GM18868 (cell line): ENCODE results near the gene ITPR2.

Experiments
- ATAC-seq: cut with Tn5 transposase; IDR thresholded peaks from one replicate; pipeline ENCODE4 v1.9.1; 2021; ENCODE audit warnings: mild to moderate bottlenecking, moderate library complexity; ENCODE audit not compliant: unreplicated experiment

Gene ITPR2

DNA sequence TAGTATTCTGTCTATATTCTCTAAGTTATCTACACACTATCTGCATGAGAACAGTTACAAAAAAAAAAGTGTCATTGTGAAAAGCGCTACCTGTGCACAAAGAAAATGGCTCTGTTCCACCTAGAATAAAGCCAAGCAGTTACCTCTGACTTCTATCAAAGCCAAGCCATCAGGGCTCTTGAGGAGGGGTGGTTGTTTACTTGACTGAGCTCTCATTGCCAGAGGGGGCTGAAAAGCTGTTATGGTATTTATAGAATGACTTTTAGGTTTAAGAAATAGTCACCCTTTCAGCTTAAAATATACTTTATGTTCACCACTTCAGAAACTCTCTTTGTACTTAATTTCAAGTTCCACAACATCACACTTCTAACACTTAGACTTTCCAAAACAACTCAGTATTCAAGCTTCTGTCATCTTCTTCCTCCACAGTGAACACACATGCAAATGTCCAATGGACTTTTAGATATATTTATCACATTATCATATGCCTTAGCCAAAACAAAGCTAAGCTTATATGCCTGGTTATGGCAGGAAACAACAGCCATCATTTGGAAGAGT is 7.5 kb downstream of the ITPR2 start:
- ATAC-seq = no peak

DNA sequence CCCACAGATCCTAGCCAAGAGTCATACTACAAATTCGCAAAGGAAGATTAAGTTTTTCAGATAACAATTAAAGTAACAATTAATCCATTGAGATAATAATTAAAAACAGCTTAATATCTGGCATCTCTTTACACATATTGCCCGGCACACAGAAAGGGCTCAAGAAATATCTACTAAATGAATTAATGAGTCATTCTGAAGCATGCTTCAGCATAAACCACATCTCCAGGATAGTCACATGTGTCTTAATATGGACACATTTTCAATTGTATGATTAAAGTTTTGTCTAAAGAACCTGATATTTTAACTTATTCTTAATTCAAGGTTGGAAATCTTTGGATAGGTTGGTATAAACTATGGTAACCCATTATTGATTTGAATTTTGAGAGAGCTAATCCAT is 9.6 kb downstream of the ITPR2 start:
- no peak for ATAC-seq

DNA sequence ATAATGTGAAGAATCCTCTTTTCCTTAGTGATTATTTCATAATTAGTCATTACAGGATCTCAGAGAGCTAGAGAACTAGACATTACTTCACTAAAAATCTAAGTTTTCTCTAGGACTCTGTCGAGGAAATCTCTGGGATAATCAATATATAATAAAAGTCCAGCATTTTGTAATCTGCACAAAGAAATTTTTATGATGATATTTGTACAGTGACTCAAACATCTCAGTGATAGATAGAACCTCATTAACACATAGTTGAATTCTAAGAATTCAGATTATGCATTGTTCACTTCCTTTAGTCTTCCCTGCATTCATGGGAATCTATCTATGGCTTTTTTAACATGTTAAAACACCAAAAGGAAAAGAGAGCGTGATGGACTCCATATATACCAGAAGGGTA is 11.0 kb downstream of the ITPR2 start:
- no peak for ATAC-seq

DNA sequence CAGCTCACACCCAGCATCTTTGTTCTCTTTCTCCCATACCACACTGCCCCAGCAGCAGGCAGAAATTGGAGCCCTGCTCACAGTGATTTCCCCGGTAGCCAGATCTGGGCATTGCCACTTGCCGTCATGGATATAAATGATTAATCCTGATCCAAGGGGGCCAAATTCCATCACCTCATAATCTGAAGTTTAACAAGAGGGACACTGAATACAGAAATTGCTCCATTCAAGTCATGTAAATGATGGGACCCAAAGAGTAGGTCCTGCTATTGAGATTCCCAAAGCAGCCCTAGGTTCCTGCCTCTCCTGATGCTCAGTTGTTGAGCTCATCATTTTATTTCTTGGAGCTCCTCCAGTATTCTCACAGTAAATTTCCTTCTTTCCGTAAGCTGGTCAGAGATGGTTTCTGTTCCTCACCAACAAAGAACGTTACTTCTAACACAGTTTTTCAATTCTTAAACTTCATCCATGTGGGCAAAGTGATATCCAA is 11.7 kb downstream of the ITPR2 start:
- no peak for ATAC-seq

DNA sequence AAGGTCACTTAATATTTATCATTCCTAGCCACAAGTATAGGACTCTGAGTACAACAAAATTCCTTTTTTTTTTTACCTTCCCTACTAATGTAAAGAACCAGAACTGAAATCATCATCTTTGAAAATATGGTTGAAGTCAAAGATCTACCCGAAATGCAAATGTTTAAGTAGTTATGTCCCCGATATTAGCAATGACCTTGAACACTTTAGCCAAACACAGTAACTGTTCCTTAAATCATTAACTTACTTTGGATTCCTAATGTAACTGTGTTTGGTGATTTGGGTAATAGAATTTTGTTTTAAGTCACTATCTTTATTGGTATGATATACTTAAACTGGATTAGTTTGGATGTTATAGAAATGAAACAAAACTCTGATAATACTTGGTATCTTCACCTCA is 14.4 kb downstream of the ITPR2 start:
- no peak for ATAC-seq

DNA sequence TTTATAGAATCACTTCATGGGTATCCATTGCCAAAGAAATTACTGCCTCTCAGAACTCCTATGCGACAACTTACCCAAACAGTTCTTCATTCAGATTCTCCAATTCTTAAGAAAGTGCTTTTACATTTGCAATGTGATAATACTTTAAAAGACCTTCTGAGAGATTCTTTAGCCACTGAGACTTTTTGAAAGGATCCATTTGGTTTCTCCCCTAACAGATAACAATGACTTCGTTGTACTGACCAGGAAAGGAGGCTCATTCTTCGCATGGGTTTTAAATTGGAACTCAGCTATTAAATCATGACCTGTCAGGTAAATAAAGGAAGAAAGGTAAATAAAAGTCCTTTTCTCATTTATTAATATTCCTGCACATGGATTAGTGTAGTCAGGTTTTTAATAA is 14.8 kb downstream of the ITPR2 start:
- ATAC-seq = no peak

DNA sequence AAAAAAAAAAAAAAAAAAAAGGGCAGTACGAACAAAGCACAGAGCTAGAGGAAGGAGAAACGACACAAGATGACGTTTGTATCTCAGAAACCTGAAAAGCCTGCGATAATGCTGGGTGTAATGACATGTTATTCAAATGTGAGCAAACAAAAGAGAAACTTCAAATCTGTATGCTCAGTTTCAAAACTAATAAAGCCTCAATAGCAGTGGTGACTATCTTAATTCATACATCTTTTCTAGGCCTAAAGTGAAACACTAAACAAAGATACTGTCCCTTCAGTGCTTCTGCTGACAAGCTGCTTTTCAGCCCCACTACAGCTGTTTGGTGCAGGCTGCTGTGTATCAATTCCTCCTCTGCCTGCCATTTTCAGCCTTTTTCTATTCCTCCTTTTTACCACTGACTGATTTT is 15.8 kb downstream of the ITPR2 start:
- peak; percentile 87 for ATAC-seq

DNA sequence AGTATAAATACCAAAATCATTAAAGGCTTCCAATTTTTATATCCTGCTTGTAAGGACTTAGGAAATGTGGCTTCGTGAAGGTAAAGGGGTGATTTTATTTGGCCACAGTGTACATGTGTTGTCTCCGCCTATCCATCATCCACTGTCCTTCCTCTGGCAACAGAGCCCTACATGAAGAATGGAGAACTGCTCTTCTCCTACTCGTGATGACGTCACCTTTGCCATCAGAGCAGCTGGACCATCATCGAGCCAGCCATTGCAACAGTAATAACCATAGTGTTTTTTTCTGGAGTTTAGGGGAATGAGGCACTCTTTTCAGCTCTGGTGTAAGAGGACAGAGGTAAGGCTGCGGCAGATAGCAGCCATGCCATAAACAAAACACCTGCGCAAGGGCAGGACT is 19.2 kb downstream of the ITPR2 start:
- no peak for ATAC-seq

DNA sequence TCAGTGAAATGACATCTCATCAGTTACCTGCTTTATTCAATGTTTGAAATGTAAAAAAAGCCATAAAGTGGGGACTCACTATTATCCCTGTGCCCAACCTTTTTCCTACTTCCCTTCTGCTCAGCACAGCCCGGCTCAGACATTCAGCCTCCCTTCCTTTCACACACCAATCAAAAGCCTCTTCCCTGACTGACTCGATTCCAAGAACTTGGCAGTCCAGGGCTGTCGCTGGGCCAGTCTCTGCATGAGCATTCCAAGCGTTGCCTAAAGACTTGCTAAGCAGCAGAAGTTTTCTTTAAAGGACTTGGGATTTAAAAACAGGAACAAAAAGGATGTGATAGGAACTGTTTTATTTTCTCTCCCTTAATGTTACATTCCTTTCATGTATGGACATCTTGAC is 22.7 kb downstream of the ITPR2 start:
- ATAC-seq = no peak

DNA sequence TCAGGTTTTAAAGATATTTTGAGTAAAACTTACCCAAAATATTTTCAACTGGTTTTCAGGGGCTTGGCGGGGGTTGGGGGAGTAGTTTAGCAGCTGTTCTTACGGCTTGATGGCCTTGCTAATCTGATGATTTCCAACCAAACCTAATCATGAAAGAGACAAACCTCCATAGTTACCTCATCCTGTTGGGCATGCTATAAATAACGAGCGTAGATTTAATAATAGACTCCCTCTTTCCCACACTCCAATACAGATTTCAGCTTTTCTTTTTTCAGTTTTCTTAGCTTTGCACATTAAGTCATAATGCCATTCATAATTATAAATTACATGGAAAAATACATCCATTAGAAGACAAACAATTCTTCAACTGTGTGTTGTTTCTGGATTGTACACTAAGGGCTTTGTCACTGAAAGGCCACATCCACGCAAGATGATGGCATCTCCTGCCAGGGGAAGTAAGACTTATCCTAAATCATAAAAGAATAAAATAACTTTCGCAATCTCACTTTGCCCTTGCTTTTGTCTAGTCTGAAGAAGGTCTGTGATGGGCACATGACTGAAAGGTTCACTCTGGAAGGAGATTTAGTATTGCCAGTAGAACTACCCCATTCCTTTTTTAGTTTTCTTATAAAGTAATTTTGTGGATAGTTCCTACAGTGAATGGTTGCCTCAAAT is 23.2 kb downstream of the ITPR2 start:
- ATAC-seq = no peak

DNA sequence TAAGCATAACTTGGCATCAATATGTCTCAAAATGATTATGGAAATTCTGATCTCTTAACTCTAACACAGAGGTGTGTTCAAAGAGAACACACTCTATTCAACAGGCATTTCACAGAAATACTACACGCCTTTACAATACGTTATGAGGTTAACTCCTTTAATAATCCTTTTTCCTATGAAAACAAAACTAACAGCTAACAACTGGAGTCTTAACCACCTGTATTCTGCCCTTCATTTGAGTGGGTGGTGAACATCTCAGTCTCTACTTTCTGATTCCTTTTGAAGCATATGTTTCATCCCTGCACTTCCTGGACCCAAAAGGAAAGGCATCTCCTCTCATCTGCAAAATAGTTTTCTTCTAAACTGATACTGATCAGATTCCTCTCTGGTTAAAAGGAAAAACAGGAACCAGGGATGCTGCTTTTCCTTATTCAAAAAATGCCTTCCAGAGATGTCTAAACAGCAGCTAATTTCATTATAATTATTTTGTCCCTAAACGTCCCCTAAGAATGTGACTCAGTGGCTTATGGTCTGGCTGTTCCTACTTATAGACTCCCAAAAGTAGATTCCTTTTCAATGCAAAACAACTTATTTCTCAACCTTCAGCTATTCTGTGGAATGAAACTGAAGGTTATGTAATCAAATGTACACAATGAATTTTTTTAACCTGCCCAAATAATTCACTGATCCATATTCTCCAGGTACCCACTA is 24.1 kb downstream of the ITPR2 start:
- no peak for ATAC-seq

DNA sequence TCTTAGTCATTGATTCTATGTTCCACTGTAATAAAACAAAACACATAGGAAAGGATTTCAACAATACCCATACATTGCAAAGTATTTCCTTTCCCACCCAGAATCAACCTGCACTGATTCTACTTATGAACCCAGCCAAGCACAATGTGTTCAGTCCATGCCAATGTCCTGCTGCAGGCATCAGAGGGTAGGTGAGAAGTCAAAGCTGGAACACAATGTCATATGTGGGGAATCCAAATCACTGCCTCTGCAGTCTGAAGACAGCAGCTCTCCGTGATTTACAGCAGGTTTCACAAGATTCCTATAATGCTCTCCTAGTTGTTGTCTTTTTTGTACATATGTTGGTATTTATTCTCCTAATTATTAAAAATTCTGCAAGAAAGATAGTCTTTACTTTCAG is 25.7 kb downstream of the ITPR2 start:
- ATAC-seq = no peak

DNA sequence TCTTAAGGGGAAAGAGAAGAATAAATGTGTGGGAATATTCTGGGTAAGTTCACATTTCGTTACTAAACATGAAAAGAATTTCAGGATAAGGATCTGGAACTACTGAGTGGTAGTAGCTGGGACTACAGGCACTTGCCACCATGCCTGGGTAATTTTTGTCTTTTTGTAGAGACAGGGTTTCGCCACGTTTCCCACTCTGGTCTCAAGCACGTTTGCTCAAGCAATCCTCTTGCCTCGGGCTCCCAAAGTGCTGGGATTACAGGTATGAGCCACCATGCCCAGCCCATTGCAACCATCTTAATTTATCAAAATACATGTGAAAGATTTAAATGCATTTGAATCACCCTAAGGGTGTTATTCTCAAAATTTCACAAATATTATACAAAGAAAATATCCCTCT is 26.4 kb downstream of the ITPR2 start:
- no peak for ATAC-seq

DNA sequence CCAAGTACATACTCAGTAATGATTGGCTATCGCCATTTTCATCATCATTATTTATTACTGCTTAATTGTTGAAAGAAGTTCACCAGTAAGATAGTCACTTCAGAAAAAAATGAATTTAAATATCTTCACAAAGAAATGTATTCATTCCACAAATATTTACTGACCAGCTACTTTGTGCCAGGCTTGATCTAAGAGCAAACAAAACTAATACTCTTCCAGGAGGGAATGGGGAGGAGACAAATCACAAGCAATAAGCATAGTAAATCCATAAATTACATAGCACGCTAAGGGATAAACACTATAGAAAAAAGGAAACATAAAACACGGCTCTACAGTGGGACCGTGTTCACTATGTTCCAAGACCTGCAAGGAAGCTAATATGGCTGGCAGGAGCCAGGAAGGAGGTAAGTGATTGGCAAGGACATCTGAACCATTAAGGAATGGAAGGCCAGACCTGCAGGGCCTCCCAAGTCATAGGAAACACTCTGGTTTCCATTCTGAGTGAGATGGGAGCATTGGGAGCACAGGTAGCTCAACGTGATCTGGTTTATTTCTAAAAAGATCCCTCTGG is 27.5 kb downstream of the ITPR2 start:
- no peak for ATAC-seq

DNA sequence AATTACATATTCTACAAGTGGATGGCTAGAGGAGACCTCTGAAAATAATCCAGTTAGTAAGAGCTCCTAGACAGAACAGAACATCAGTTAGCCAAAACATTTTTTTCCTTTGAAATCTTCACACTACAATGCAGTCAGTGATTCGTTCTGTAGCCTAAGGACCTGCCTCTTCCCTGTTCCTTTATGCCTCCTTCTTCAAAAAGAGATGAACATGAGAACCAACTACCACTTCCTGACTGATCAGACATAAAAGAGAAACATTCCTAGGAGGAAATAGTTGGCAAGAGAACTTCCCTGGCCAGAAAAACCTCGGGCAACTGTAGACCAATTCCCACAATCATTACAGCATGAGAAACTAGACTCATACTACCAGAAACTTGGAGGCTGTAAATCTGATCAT is 29.4 kb downstream of the ITPR2 start:
- ATAC-seq = no peak

DNA sequence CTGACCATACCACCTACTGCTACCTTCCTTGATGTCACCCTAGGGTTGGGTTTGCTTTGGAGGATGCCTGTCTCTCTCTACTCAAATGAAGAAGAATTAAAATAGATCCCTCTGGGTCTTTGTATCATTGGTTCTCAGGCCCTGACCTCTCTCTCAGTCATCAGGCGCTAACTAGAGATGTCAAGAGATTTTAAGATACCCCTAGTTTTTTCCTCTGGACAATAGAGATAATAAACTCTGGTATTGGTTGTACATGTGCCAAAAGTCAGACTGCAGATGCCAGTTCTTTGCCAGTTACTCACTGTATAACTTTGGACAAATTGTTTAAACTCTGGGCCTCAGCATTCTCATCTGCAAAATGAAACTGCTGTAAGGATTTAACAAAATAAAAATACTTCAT is 31.5 kb downstream of the ITPR2 start:
- ATAC-seq = no peak

DNA sequence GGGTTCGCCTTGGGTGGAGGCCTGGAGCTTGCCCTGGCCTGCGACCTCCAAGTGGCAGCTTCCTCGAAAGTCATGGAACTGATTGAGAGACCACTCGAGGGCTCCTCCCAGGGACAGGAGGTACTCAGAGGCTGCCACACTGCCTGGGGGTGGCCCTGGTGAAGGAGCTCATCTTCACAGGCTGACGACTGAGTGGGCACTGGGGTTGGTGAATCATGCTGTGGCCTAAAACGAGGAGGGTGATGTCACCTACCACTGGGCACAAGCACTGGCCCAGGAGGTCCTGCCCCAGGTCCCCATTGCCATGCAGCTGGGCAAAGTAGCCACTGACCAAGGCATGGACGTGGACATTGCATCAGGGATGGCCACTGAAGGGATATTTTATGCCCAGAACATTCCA is 32.1 kb downstream of the ITPR2 start:
- ATAC-seq = no peak

DNA sequence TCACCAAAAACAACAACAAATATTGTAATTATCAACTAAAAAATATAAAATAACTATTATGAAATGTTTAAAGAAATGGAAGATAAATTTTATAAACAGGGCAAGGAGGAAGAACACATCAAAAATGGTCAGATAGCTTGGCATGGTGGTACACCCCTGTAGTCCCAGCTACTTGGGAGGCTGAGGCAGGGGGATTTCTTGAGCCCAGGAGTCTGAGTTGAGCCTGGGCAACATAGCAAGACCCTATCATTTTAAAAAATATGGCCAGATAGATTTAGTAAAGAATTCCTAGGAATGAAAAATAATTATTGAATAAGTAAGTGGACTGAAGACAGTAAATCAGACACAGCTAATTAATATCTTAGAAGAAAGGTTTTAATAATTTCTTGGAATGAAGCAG is 32.6 kb downstream of the ITPR2 start:
- no peak for ATAC-seq

DNA sequence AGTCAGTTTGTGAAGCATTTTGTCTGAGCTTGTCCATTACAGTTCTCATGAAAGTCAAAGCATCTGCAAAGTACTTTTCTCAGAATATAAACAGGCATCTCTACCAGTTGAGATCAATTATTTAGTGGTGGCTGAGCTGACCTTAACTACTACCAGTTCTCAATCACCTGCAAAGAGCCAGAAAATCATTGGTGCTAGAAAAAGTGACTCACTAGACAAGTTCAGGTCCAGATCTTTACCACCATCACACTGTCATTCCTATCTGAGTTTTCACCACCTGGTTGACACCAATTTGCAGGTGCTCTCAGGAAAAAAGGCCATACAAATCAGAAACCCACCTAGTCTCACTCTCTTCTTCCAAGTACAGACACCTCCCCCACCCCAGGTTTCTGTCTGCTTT is 33.3 kb downstream of the ITPR2 start:
- ATAC-seq = no peak

DNA sequence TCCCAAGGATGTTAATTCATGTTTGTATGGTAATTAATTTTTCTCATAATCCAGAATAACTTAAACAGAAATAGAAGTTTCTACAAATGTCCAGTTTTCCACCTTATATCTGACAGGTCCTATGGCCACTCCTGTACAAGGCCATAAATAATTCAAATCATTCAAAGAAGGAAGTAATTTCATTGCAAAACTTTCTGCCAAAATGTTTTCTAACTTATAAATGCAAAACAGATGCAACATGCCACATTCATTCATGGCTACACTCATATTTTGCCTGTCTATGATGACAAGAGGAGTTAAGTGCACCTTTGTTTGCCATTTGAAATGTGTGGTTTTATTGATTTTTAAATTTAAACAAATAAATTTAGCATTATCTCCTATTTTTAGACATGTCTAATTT is 34.4 kb downstream of the ITPR2 start:
- no peak for ATAC-seq

DNA sequence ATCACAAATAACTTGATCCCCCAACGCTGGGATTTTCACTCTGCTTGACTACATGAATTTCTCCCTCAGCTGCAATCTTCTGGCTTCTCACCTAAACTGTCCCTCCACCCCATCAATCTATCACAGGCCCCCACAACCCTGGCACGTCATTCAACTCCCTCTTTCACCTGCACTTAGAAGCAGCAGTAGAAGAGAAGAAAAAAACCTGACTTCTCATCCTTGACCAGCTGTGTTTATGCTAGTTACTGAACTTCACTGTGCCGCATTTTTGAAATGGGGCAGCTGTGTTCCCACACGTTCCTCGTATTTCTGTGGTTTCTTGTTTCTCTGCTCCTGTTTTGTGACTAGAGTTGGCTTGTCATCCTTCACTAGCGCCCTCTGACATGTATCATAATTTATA is 35.0 kb downstream of the ITPR2 start:
- ATAC-seq = peak; percentile 75

DNA sequence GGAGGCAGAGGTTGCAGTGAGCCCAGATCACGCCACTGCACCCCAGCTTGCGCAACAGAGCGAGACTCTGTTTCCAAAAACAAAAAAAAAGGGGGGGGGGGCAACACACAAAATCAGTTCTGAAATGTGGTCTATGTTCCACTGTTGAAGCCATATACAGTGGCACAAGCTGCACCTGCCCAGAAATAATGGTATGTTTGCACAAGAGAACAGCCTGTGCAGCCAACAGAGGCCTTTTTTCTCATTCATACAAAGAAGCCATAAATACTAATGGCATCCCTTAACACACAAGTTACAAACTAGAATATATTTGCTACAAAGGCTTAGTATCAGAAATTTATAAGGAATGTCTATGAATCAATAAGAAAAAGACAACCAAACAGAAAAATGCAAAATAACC is 37.1 kb downstream of the ITPR2 start:
- ATAC-seq = no peak
